ENCODE data around the gene C17orf67.
"Not testable (repeated sequence)": the region's sequence is repeated elsewhere in the genome, so short reads cannot be mapped to it uniquely, and the experiment has no call there.

C17orf67 gene

DNA sequence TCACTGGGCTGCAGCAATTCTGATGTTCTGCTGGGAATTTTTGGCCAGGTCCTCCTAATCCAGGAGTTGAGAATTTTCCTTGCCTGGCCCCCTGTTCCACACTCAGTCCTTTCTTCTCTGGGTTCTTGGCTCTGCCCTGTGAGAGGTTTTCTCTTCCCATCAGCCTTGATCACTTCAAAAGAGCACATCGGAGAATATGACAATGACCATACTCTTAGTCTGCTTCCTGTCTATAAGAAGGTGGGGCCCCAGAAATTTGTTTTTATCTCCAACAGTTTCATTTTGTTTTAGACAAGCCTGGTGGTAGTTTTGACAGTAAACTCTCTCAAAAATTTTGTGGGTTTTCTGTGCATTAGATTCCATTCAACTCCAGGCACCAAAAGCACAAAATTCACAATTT lies 70.7 kb downstream of the C17orf67 start:
- H4K20me1 ChIP-seq (ENCODE audit: insufficient read depth, low read length): no peaks in the 10 kb centered on the region
- no peaks in the 10 kb centered on the region for H3K36me3 ChIP-seq (ENCODE audit: insufficient read depth, low read length)
- DNase-seq: no peak
- H3K9ac ChIP-seq (ENCODE audit: low read depth, low read length): no peak overlapping the region
- no peaks in the 10 kb centered on the region for H3K79me2 ChIP-seq (ENCODE audit: insufficient read depth, low read length)
- H3K27me3 ChIP-seq (ENCODE audit: insufficient read depth, low read length, poor library complexity): no peaks in the 10 kb centered on the region
- no peak overlapping the region for H3K4me3 ChIP-seq (ENCODE audit: low read depth in 1 of 2, low read length in 2 of 2)
- no peaks in the 10 kb centered on the region for H3K9me3 ChIP-seq (ENCODE audit: insufficient read depth, low read length, severe bottlenecking)
- peaks cover 16% of the 10 kb centered on the region for H3K4me1 ChIP-seq (ENCODE audit: insufficient read depth, low read length)
- H3K27ac ChIP-seq (ENCODE audit: low read length): peak overlapping the region; percentile 58
- TF ChIP-seq, protein P1, sequence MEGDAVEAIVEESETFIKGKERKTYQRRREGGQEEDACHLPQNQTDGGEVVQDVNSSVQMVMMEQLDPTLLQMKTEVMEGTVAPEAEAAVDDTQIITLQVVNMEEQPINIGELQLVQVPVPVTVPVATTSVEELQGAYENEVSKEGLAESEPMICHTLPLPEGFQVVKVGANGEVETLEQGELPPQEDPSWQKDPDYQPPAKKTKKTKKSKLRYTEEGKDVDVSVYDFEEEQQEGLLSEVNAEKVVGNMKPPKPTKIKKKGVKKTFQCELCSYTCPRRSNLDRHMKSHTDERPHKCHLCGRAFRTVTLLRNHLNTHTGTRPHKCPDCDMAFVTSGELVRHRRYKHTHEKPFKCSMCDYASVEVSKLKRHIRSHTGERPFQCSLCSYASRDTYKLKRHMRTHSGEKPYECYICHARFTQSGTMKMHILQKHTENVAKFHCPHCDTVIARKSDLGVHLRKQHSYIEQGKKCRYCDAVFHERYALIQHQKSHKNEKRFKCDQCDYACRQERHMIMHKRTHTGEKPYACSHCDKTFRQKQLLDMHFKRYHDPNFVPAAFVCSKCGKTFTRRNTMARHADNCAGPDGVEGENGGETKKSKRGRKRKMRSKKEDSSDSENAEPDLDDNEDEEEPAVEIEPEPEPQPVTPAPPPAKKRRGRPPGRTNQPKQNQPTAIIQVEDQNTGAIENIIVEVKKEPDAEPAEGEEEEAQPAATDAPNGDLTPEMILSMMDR (IDR thresholded peaks at IDR 0.05; ENCODE audit: borderline replicate concordance, extremely low read depth, low read length, poor library complexity, severe bottlenecking): no peak
- no peak for TF ChIP-seq EZH2 (IDR thresholded peaks at IDR 0.05; ENCODE audit: borderline replicate concordance, low read depth, low read length, severe bottlenecking)
- peak; percentile 52; the same call in 2 of the 3 replicates for ATAC-seq (ENCODE audit: insufficient read depth, low read depth)
- peak overlapping the region; percentile 5; the same call in 1 of the 2 replicates for H3K4me2 ChIP-seq (ENCODE audit: insufficient read depth, low read length)
- H2AFZ ChIP-seq (ENCODE audit: low read depth, low read length): peak overlapping the region; percentile 41

DNA sequence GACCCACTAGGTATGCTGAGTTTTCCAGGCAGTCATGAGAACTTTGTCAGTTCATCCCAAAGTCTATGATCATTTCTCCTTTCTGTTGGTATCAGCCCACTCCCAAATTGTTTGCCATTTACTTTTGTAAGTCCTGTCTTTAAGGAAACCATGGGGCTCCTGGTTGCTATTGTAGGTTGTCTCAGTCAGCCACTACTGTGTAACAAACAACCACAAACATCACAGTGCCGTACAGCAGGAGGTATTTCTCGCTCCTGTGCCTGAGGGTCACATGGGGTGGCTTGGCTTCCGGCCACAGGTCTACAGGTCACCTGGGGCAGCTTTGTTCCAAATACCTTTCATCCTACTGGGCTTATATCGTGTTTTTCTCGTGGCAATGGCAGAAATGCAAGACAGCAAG lies 71.6 kb downstream of the C17orf67 start:
- H3K4me2 ChIP-seq (ENCODE audit: insufficient read depth, low read length): no peak overlapping the region
- no peak overlapping the region for H3K9ac ChIP-seq (ENCODE audit: low read depth, low read length)
- no peak for DNase-seq
- no peaks in the 10 kb centered on the region for H3K79me2 ChIP-seq (ENCODE audit: insufficient read depth, low read length)
- H3K27ac ChIP-seq (ENCODE audit: low read length): peak overlapping the region; percentile 0; the same call in 1 of the 2 replicates
- H2AFZ ChIP-seq (ENCODE audit: low read depth, low read length): no peak overlapping the region
- H3K9me3 ChIP-seq (ENCODE audit: insufficient read depth, low read length, severe bottlenecking): no peaks in the 10 kb centered on the region
- no peaks in the 10 kb centered on the region for H3K36me3 ChIP-seq (ENCODE audit: insufficient read depth, low read length)
- no peak for ATAC-seq (ENCODE audit: insufficient read depth, low read depth)
- H3K4me3 ChIP-seq (ENCODE audit: low read depth in 1 of 2, low read length in 2 of 2): no peak overlapping the region
- TF ChIP-seq EZH2 (IDR thresholded peaks at IDR 0.05; ENCODE audit: borderline replicate concordance, low read depth, low read length, severe bottlenecking): no peak
- TF ChIP-seq, protein P1 (IDR thresholded peaks at IDR 0.05; ENCODE audit: borderline replicate concordance, extremely low read depth, low read length, poor library complexity, severe bottlenecking): no peak
- no peaks in the 10 kb centered on the region for H3K27me3 ChIP-seq (ENCODE audit: insufficient read depth, low read length, poor library complexity)
- peaks cover 16% of the 10 kb centered on the region for H3K4me1 ChIP-seq (ENCODE audit: insufficient read depth, low read length)
- no peaks in the 10 kb centered on the region for H4K20me1 ChIP-seq (ENCODE audit: insufficient read depth, low read length)

DNA sequence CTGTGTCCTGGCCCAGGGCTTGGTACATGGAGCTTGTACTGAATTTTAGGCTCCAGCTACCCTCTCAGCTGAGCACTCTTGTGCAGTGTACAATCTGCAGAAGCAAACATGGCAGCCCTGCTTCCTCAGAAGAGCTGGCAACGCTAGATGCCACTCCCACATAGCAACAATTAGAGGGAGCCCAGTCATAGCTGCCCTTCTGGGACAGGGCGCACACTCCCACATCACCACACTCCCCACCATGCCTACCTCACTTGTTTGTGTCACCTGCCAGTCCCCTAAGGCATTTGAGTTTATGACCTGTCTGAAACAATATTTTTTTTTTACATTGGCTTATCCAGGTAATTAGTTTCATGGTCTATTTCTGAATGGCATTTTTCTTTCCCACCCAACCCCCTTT lies 72.3 kb downstream of the C17orf67 start:
- Histone ChIP-seq H3K9ac (ENCODE audit: low read depth, low read length) (no peak overlapping the region), H3K79me2 (ENCODE audit: insufficient read depth, low read length) (no peaks in the 10 kb centered on the region), H3K36me3 (ENCODE audit: insufficient read depth, low read length) (no peaks in the 10 kb centered on the region), H3K9me3 (ENCODE audit: insufficient read depth, low read length, severe bottlenecking) (no peaks in the 10 kb centered on the region), H3K27ac (ENCODE audit: low read length) (no peak overlapping the region), H3K4me1 (ENCODE audit: insufficient read depth, low read length) (peaks cover 20% of the 10 kb centered on the region), H2AFZ (ENCODE audit: low read depth, low read length) (no peak overlapping the region), H3K27me3 (ENCODE audit: insufficient read depth, low read length, poor library complexity) (no peaks in the 10 kb centered on the region), H4K20me1 (ENCODE audit: insufficient read depth, low read length) (no peaks in the 10 kb centered on the region), H3K4me3 (ENCODE audit: low read depth in 1 of 2, low read length in 2 of 2) (no peak overlapping the region), H3K4me2 (ENCODE audit: insufficient read depth, low read length) (no peak overlapping the region)
- ATAC-seq (ENCODE audit: insufficient read depth, low read depth) (no peak), DNase-seq (no peak)
- TF ChIP-seq, protein P1 (IDR thresholded peaks at IDR 0.05; ENCODE audit: borderline replicate concordance, extremely low read depth, low read length, poor library complexity, severe bottlenecking): no peak
- TF ChIP-seq EZH2 (IDR thresholded peaks at IDR 0.05; ENCODE audit: borderline replicate concordance, low read depth, low read length, severe bottlenecking): no peak

DNA sequence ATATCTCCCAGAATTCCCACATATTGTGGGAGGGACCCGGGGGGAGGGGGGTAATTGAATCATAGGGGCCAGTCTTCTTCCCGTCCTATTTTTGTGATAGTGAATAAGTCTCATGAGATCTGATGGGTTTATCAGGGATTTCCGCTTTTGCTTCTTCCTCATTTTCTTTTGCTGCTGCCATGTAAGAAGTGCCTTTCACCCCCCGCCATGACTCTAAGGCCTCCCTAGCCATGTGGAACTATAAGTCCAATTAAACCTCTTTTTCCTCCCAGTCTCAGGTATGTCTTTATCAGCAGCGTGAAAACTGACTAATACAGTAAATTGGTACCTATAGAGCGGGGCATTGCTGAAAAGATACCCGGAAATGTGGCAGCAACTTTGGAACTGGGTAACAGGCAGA lies 76.1 kb downstream of the C17orf67 start:
- H3K9ac ChIP-seq (ENCODE audit: low read depth, low read length); ATAC-seq (ENCODE audit: insufficient read depth, low read depth); DNase-seq; H3K4me3 ChIP-seq (ENCODE audit: low read depth in 1 of 2, low read length in 2 of 2); H2AFZ ChIP-seq (ENCODE audit: low read depth, low read length); H3K27me3 ChIP-seq (ENCODE audit: insufficient read depth, low read length, poor library complexity); H3K9me3 ChIP-seq (ENCODE audit: insufficient read depth, low read length, severe bottlenecking); H3K4me2 ChIP-seq (ENCODE audit: insufficient read depth, low read length); H4K20me1 ChIP-seq (ENCODE audit: insufficient read depth, low read length); H3K79me2 ChIP-seq (ENCODE audit: insufficient read depth, low read length); H3K36me3 ChIP-seq (ENCODE audit: insufficient read depth, low read length); H3K27ac ChIP-seq (ENCODE audit: low read length): not testable (repeated sequence)
- H3K4me1 ChIP-seq (ENCODE audit: insufficient read depth, low read length): peaks cover 27% of the 10 kb centered on the region
